WI38 (cell line): ENCODE results near the gene WASF3.

Source experiments
- H3K4me3 ChIP-seq: 2 replicates; pipeline ENCODE4 v1.5.1; 2011; ENCODE audit warnings: low read depth, mild to moderate bottlenecking, control low read depth, low read length
- CTCF ChIP-seq: IDR thresholded peaks from 2 replicates; pipeline ENCODE4 v1.5.1; 2012; ENCODE audit warnings: low read depth, mild to moderate bottlenecking, control low read depth, low read length

WASF3 gene

GRCh38 chr13:26596458-26596857 is 39.0 kb downstream of the WASF3 start:
- no peak for TF ChIP-seq CTCF
- no peak overlapping the region for H3K4me3 ChIP-seq

- no peak for TF ChIP-seq CTCF
- H3K4me3 ChIP-seq, result no peak overlapping the region
Observed at GRCh38 chr13:26599403-26599802, 41.9 kb downstream of the WASF3 start.

- no peak overlapping the region for H3K4me3 ChIP-seq
- no peak for TF ChIP-seq CTCF
Observed at GRCh38 chr13:26599860-26600259, 42.4 kb downstream of the WASF3 start.

- TF ChIP-seq CTCF, result no peak
- H3K4me3 ChIP-seq, result no peak overlapping the region
Observed at GRCh38 chr13:26600343-26600742, 42.9 kb downstream of the WASF3 start.

- no peak overlapping the region for H3K4me3 ChIP-seq
- TF ChIP-seq CTCF, result no peak
Observed at GRCh38 chr13:26601669-26602068, 44.2 kb downstream of the WASF3 start.

- no peak overlapping the region for H3K4me3 ChIP-seq
- TF ChIP-seq CTCF, result no peak
Observed at GRCh38 chr13:26602783-26603182, 45.3 kb downstream of the WASF3 start.

GRCh38 chr13:26604784-26605545 is 47.5 kb downstream of the WASF3 start:
- no peak for TF ChIP-seq CTCF
- H3K4me3 ChIP-seq, result no peak overlapping the region
